Inflammatory macrophage treated with lipopolysaccharide for 1 hour (primary cell): ENCODE data around the gene RASA4B.
"Not testable (repeated sequence)": the region's sequence is repeated elsewhere in the genome, so short reads cannot be mapped to it uniquely, and the experiment has no call there.

Source experiments
- DNase-seq, 2 donors: peaks; one replicate each; pipeline ENCODE4 v3.0.0-alpha.2; 2020 to 2022

Gene RASA4B

GRCh38 chr7:102517550-102518147, at the start of gene RASA4B:
Gene RASA4B, minus strand, starts transcription at chr7:102517777. Its CDS starts 67 bp downstream, at chr7:102517710.
- not testable (repeated sequence) for DNase-seq

DNA sequence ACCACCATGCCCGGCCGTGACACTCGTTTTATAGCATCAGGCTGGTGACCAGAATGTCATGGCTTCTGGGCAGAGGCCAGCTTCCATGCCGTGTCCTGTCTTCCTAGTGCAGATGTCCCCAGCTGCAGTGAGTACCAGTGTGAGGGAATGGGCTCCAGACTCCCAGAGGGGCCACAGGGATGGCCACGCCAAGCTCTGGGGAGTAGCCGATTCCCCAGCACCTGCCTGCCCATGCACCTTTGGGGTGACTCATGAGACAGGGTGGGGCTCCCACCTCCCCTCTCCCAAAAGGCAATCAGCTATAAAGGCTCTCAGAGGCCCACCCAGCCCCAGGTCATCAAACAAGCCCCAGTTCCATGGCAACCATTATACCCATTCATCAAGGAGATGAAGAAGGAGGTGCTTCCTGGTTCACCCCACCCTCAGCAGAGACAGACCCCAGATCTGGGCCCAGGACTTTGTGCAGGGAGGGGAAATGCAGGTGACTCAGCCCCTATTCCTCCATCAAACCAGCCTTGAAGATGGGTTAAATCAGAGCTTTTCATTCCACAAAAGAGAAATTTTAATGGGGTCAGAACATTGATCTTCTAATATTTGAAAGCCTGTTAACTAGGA, 33.3 kb upstream of the RASA4B start, which contains the start of gene SPDYE2:
Gene SPDYE2 (plus strand): TSS at position 419 of the 615 bp plus-strand sequence. CDS start 2,030 bp downstream, outside the sequence.
- not testable (repeated sequence) for DNase-seq

DNA sequence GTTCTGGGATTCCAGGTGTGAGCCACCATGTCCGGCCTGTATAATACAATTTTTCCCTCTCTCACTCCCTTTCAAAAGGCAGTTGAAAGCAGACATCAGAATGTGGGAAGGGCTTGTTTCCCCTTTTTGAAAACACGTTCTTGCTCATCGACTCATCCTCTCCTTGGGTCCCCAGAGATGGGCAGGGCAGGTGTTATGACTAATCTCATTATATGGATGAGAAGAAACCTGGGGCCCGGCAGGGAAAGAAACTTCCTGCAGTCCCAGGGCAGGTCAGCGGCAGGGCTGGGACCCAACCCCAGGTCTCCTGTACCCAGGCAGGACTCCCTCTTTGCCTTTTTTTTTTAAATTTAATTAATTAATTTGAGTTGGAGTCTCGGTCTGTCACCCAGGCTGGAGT, 28.8 kb upstream of the RASA4B start:
- not testable (repeated sequence) for DNase-seq

- DNase-seq: not testable (repeated sequence)
Measured at GRCh38 chr7:102545288-102545687, 27.7 kb upstream of the RASA4B start.

- not testable (repeated sequence) for DNase-seq
Measured at GRCh38 chr7:102544372-102544771, 26.8 kb upstream of the RASA4B start.

- DNase-seq: not testable (repeated sequence)
Measured at GRCh38 chr7:102543596-102543995, 26.0 kb upstream of the RASA4B start, which contains the start of gene UPK3BL2. Gene UPK3BL2, minus strand, starts transcription at chr7:102543696. Its CDS starts 60 bp downstream, at chr7:102543636.

GRCh38 chr7:102542771-102543170, 25.2 kb upstream of the RASA4B start:
- DNase-seq: not testable (repeated sequence)

DNA sequence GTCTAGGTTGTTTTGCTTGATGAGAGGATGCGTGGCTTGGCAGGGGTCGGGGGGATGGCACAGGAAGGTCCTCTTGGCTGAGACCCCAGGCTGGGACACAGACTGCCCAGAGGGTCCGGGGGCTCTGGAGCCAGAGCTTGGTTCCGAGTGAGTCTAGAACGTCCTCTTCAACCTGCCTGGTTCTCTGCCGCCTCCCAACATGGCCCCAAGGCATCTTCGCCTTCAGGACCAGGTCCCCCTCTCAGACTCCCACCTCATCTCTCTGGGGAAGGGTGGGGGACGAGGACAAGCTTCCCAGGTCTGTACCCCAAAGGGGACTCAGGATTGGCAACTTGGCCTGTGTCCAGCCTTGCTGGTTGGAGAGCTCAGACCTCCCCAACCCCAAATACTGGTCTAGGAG, 24.5 kb upstream of the RASA4B start:
- DNase-seq: not testable (repeated sequence)

- not testable (repeated sequence) for DNase-seq
Measured at GRCh38 chr7:102540604-102541003, 23.0 kb upstream of the RASA4B start.

- DNase-seq: not testable (repeated sequence)
Measured at GRCh38 chr7:102535062-102535615, 17.6 kb upstream of the RASA4B start.

DNA sequence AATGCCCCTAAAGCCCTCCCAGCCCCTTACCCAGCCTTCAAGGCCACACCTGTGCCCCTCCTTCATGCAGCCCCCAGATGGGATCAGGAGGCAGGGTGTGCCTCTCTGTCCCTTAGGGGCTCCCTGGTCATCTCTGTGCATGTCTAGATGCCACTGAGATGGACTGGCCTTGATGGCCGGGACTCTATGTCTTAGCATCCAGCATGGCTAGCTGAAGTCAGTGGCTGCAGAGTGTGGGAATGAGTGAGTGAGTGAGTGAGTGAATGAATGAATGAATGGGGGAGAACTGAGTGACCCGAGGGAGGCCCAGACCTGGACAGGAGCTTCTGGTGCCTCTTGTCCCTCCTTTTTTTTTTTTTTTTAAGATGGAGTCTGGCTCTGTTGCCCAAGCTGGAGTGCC, 14.6 kb upstream of the RASA4B start:
- DNase-seq: not testable (repeated sequence)

DNA sequence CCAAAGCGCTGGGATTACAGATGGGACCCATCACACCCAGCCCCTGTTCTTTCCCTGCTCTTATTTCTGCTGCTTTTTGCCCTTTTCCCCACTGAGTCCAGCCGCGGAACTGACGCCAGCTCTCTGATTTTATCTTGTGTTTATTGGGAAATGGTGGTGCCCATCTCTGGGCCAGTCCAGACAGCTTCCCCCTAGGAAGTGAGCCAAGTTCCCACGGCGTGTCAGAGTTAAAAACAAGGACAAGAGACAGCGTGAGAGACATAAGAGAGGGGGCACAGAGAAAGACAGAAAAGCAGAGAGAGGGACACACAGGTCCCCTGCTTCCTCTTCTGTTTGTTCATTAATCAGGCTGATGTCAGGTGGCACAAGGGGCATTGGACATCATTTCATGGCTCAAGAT, 14.0 kb upstream of the RASA4B start:
- DNase-seq: not testable (repeated sequence)

DNA sequence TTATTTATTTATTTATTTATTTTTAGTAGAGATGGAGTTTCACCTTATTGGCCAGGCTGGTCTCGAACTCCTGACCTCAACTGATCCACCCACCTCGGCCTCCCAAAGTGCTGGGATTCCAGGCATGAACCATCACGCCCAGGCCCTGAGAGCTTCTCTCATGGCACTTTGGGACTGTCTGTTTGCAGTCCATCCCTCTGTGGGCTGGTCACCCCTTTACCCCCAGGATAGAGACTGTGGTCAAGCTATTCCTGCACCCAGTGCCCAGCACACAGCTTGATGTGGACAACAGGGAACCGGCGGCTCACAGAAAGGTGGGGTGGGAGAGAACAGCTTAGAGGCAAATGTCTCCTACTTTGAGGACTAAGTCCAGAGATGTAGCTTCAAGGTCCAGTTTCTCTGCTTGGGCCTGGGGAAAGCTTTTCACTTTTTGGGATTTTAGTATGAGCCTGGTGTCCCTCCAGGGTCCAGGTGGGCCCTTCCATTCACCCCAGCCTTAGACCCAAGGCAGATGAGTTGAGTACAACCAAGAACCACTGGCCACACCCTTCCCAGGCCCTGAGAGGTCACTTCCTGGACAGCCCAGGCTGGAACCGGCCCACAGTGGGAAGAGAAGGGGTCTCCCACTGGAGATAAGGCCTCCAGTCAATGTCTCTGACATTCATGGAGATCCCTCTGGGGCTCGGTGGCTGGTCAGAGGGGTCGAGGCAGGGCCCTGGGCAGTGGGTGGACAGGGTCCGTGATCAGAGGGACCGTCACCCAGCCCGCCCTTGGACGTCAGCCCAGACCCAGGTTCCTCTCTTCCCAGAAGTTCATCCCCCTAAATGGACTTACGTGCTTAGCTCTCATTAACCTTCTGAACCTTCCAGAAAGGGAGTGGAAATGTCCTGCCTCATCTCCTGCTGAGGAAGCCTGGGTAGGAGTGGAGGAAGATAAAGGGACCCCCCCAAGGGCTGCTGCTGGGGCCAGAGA, 10.5 kb upstream of the RASA4B start:
- DNase-seq: not testable (repeated sequence)

DNA sequence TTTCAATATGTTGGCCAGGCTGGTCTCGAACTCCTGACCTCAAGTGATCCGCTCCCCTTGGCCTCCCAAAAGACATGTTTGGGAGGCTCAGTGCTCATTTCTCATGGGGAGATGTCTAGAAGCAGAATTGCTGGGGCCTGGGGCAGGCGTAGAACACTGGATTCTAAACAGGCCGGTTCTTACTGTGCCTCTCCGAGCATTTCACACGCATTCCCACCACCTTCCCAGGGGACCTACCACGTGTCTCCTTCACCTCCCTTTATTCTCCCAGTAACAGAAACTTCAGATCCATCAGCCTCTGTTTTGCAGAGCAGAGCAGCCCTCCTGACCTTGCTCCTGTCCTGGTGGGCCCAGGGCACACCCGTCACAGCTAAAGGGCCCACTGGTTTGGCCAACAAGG, 9.6 kb upstream of the RASA4B start:
- DNase-seq: not testable (repeated sequence)

DNA sequence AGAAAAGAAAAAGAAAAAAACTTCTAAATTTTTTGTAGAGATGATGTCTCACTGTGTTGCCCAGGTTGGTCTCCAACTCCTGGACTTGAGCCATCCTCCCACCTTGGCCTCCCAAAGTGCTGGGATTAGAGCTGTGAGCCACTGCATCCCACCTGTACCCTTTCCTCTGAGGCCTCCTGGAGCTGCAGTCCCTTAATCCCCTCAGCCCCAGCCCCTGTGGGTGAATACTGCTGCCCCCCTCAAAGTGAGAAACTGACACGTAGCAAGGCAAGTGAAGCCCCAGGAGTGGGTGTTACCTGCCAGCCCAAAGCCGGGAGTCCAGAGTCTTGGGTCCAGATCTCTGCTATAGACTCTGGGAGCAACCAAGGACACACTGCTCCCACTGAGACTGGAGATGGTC, 7.2 kb upstream of the RASA4B start:
- not testable (repeated sequence) for DNase-seq

DNA sequence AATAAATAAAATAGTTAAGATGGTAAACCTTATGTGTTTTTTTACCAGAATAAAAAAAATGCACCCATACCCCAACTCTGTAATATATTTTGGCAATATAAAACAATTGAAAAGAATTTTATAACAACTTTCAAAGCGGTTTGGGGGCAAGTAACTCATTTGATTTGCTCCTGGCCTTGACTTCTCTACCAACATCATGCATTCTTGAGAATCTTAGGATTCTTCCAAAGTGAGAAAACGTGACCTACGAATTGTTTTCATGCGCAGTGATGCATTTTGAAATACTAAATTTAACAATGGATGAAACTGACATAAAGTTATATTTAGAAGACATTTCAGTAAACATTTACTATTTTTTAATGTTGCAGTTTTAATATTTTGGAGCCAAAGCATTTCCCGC, 3.2 kb upstream of the RASA4B start:
- not testable (repeated sequence) for DNase-seq

DNA sequence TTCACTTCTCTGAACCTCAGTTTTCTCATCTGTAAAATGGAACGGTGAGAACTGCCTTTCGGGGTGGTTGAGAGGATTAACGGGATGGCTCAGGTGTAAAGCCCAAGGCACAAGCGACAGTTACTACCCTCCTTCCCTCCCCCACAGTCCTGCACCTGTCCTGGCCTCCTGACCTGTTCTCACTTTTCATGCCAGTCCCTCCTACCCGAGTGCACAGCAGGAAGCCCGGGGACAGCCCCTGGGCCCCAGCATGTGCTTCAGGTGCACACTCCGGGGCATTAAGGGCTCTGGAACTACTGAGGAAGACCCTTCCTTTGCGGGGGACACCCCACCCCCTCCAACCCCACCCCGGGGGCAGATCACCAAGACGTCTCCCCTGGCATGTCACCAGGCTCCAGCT, 626 bp downstream of the RASA4B start:
- DNase-seq: not testable (repeated sequence)

DNA sequence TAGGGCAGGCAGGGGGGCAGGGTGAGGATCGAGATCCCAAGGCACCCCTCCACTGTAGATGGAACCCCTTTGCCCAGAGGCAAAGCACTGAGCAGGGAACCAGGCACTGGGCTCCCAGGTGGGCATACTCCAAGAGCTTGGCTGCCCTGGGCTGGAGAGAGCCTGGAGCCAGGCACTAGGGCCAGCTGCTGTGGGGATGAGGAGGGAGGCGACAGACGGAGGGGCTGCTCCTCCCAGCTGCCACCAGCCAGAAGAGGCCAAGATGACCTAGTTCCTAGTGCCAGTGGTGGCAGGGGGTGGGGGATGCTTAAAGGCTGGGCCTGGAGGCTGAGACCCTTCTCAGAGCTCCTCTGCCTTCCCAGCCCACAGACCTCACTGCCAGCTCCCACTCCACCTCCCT, 1.7 kb downstream of the RASA4B start:
- not testable (repeated sequence) for DNase-seq

DNA sequence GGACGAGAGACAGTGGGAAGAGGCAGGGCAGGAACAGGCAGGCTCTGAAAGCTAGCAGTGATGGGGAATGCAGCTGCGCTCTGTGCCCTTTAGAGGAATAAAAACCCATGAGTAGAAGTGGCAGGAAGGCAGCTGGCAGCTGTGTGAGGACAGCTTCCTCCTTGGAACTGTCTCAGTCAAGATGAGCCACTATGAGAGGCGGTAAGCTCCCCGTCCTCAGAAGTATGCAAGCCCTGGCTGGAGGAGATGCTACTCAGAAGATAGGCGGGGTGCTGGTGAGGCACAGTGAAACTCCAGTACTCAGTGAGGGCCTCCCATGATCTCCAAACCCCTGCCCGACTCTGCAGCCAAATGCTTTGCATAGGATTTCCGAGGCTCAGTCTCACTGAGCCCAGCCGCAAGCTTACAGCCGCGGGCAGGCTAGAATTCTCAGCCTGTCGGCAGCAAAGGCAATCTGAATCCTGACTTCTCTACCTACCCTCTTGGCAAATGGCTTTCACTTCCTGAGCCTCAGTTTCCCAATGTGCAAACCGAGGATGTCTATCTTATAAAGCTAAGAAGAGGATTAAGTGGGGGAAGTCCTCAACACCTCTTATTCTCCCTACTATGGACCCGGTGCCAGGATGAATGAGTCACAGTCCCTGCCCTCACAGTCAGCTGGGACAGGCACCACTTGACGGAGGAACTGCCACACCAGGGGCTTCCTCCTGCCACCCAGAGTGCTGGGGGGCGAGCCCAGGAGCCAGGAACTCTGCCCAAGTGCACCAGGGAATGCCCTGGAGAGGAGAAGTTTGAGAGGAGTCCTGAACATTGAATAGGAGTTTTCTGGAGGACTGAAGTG, 2.5 kb downstream of the RASA4B start:
- not testable (repeated sequence) for DNase-seq

DNA sequence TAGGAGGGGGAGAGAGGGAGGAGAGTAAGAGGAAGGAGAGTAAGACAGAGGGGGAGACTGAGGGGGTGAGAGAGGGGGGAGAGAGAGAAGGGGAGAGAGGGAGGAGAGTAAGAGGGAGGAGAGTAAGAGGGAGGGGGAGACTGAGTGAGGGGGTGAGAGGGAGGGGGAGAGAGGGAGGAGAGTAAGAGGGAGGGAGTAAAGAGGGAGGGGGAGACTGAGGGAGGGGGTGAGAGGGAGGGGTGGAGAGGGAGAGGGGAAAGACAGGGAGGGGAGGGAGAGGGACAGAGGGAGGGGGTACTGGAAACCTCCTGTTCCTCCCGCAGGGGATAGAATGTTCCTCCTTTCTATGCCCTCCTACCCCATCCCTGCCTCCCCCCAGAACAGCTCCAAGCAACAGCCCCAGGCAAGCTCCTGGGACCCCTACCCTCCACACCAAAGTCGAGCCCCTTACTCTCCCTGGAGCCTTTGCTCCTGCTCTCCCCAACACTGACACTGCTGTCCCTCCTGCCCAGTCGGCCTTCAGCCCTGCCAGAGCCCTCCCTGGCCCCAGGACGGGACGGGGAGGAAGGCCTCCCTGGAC, 4.8 kb downstream of the RASA4B start:
- peak; percentile 6 to 23 for DNase-seq

DNA sequence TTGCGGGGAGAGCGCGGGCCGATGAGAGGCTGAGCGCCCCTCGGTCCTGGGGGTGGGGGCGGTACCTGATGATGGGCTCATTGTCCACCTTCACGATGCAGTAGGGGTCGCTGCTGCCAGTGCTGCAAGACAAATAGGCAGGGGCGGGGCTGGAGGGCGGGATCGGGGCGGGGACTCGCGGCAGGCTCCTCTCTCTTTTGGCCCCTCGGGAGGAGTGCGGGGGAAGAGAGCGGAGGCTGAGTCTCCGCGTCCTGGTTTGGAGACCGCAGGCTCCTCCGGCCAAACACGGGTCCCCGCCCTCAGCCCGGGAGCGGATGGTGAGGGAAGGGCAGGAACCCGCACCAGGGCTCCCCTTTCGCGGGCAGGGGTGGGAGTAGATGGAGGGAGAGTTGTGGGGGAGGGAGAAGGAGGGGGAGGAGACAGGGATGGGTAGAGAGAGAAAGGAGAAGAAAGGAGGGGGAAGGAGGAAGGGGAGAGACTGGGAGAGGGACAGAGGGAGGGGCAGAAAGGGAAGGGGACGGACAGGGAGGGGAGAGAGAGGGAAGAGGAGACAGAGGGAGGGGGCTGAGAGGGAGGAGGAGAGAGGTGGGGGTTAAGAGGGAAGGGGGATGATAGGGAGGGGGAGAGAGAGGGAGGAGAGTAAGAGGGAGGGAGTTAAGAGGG, 5.6 kb downstream of the RASA4B start:
- not testable (repeated sequence) for DNase-seq
